HG02852 (cell line): Measurements from ENCODE around the gene YWHAE.
A peak's percentile ranks its signal among the peaks of the same experiment; 100 is the strongest.
"Not testable (repeated sequence)": the region's sequence is repeated elsewhere in the genome, so short reads cannot be mapped to it uniquely, and the experiment has no call there.

Experiments used
- ATAC-seq: cut with Tn5 transposase; IDR thresholded peaks from one replicate; pipeline ENCODE4 v1.9.1; 2021; ENCODE audit warnings: mild to moderate bottlenecking, moderate library complexity; ENCODE audit not compliant: unreplicated experiment

The YWHAE gene

GRCh38 chr17:1413281-1413791, 13.3 kb upstream of the YWHAE start:
- no peak for ATAC-seq

DNA sequence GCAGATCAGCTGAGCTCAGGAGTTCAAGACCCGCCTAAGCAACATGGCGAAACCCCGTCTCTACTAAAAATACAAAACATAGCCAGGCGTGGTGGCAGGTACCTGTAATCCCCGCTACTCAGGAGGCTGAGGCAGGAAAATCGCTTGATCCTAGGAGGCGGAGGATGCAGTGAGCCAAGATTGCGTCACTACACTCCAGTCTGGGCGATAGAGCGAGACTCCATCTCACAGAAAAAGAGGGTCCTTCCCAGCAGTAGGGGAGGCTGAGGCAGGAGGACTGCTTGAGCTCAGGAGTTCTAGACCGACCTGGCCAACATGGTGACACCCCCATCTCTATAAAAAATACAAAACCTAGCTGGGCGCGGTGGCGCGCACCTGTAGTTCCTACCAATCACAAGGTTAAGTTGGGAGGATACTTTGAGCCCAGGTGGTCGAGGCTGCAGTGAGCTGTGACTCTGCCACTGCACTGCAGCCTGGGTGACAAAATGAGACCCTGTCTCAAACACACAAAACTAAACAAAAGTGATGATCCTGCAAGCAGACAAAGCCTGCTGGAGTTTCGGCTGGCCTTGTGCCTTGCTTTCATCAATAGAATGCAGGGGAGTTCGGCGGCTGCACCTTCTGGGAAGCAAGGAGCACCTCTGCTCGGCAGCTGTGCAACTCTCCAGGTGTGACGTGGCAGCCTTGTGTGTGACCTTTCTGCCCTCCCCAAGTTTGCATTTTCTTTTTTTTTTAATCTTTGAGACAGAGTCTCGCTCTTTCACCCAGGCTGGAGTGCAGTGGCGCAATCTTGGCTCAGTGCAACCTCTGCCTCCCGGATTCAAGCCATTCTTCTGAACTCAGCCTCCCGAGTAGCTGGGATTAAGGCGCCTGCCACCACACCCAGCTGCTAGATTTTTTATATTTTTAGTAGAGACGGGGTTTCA, 12.4 kb upstream of the YWHAE start:
- ATAC-seq: no peak

DNA sequence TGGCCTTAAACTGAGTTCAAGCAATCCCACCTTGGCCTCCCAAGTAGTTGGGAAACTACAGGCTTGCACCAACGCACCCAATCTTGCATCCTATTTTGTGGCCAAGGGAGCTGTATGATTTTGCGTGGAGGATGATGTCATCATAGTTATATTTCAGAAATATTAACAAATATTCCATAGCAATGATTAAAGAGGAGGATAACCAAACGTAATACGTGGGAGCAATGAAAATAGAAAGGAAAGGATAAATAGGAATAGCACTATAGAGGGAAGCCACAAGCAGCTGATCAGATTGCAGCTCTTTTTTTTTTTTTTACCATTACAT, 2.2 kb upstream of the YWHAE start:
- no peak for ATAC-seq

GRCh38 chr17:1398931-1399678, 917 bp downstream of the YWHAE start:
- ATAC-seq: peak; percentile 11

- no peak for ATAC-seq
These were observed 2.0 kb downstream of the YWHAE start for GRCh38 chr17:1398028-1398427.

GRCh38 chr17:1395876-1396665, 4.0 kb downstream of the YWHAE start:
- not testable (repeated sequence) for ATAC-seq

DNA sequence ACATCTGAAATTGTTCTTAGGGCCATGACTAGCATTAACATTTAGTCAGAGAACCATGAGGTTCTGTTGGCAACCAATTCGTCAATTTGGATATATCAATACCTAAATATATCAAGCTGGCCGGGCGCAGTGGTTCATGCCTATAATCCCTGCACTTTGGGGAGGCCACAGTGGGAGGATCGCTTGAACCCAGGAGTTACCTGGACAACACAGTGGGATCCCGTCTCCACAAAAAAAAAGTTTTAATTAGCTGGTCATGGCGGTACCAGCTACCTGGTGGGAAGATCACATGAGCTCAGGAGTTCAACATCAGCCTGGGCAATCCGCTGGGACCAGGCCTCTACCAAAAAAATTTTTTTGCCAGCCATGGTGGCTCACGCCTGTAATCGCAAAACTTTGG, 8.4 kb downstream of the YWHAE start:
- no peak for ATAC-seq

DNA sequence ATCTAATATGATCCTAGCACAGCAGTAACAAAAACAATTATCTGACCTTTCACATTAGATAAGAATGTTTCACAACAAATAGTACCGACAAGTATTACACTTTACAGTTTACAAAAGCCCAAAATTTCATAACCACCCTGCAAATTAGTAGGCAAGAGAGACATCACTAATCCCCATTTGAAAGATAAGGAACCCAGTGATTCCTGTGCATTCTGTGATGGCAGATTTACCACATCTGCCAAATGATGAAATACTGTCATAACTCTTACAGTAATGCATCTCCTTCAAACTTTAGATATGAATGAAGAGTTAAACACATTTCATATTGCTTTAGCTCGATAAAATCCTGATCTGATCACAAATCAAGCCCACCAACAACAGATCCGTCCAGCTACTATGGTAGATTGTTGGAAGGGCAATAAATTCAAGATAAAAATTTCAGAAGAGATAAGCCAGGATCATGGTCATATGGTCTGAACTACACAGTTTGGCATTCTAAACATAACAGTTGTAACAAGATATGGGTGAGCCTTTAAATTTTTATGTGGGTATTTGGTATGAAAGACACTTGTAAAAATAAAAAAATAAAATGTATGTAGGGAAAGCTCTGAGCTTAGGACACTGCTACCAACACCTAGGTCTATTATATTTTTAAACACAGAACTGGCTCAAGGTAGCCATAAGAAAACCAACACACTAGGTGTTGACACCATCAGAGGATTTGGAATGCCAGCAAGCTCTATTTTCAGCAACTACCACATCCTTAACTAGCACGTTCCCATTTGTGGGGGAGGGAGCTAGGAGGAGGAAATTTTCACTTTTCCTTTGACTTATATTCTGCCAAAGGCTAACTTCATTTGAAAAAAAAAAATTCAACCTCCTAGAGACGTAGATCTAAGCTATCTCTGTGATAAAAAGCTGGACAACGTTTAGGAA, 9.3 kb downstream of the YWHAE start:
- no peak for ATAC-seq

- ATAC-seq: not testable (repeated sequence)
These were observed 12.4 kb downstream of the YWHAE start for GRCh38 chr17:1387490-1388227.

GRCh38 chr17:1386675-1387190, 13.3 kb downstream of the YWHAE start:
- ATAC-seq: not testable (repeated sequence)

DNA sequence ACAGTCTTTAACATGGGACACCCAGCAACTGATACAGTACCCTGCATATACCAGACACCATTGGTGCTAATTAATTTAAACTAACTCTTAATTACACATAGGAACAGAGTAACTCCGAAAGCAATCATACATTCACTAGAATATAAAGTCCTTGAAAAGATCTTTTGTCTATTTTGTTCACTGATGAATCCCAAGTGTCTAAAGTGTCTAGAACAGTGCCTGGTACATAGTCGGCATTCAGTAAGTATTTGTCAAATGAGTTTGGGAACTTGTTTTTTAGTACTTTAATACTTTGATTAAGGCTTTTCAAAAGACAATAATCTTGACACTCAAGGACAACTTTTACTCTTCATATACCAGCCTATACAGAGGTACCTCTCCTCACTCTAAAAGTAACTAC, 13.8 kb downstream of the YWHAE start:
- no peak for ATAC-seq

GRCh38 chr17:1385861-1386260, 14.2 kb downstream of the YWHAE start:
- ATAC-seq: no peak

DNA sequence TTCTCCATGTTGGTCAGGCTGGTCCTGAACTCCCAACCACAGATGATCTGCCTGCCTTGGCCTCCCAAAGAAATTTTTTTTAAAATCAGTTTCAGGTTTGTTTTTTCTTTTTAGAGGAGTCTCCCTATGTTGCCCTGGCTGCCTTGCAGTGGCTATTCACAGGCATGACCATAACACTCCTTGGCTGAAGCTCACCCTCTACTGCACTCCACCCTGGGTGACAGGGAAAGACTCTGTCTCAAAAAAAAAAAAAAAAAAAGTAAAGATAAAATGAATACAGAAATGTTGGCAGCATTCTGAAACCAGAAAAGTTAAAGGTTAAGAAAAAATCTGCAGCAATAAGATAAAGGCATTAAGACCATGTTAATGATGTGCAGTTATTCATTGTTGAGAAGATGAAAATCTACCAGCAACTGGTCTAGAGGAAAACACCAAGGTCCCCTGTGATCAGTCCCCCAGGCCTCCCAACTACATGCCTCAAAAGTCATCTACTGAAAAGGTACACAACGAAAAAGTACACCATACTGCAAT, 15.1 kb downstream of the YWHAE start:
- no peak for ATAC-seq

DNA sequence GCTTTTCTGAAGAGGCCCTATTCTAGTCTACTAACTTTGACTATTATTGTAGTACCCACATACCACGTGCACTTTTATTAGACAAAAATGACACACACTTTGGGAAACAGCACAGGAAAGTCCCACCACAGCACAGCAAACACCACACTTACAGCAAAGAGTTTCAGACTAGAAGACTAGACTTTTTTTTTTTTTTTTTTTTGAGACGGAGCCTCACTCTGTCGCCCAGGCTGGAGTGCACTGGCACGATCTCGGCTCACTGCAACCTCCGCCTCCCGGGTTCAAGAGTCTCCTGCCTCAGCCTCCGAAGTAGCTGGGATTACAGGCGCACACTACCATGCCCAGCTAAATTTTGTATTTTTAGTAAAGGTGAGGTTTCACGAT, 20.1 kb downstream of the YWHAE start:
- peak; percentile 61 for ATAC-seq

GRCh38 chr17:1379208-1379929, 20.7 kb downstream of the YWHAE start:
- no peak for ATAC-seq

- ATAC-seq: not testable (repeated sequence)
These were observed 21.6 kb downstream of the YWHAE start for GRCh38 chr17:1378476-1378860.

DNA sequence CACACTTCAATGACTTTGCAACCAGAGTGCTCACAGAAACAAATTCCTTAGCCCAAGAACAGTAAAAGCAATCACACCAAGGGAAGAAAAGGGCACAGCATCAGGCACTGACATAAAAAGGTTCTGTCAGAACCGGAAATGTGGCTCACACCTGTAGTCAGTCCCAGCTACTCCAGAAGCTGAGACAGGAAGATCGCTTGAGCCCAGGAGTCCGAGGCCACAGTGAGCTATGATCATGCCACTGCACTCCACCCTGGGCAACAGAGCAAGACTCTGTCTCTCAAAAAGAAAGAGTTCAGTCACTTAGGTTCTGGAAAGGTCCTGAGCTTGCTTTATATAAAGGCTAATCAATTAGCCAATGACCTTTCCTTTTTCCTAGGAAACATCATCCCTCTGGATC, 22.7 kb downstream of the YWHAE start:
- no peak for ATAC-seq

DNA sequence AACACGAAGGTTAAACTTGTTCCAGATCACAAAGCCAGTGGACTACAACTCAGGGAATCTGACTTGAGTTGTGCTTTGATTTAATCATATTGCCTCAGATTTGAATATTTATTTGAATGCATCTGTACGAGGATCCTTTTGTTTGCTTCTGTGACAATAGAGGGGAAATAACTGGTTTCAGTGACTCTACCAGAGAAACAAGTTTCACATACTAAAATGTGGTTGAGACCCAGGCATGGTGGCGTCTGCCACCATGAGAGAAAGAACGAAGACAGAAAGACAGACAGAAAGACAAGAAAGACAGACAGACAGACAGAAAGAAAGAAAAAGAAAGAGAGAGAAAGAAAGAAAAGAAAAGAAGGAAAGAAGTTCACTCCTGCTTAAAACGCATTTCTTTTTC, 24.0 kb downstream of the YWHAE start:
- no peak for ATAC-seq
